Prostate gland (tissue), 2 donors: ENCODE data around the gene SEPTIN1. TPM values are rescaled to one million over a fixed set of nuclear protein-coding genes. Genes with fewer than 3 reads are reported as not detected.

ENCODE experiments used
- DNase-seq: peaks from one replicate; pipeline ENCODE4 v3.0.0-alpha.2; 2019; ENCODE audit warnings: low spot score
- H3K27ac ChIP-seq, 2 donors: fragments of 200-600 bp; sonication (generic); 2 replicates each; pipeline ENCODE4 v1.5.1; 2017 to 2019
- H3K27me3 ChIP-seq: fragments of 200-600 bp; sonication (generic); replicated peaks from 2 replicates; pipeline ENCODE4 v1.5.1; 2019; ENCODE audit not compliant: insufficient read depth
- H3K36me3 ChIP-seq, 2 donors: fragments of 200-600 bp; sonication (generic); 1 replicate in 1 of 2; 2 replicates in 1 of 2; pipeline versions ENCODE4 v1.5.1 to v1.8.1; 2017 to 2019
- H3K4me1 ChIP-seq: fragments of 200-600 bp; sonication (generic); replicated peaks from 2 replicates; pipeline ENCODE4 v1.5.1; 2019
- H3K4me3 ChIP-seq, 2 donors: fragments of 200-600 bp; sonication (generic); 2 replicates each; pipeline ENCODE4 v1.5.1; 2017 to 2019
- H3K9me3 ChIP-seq: fragments of 200-600 bp; sonication (generic); 2 replicates; pipeline ENCODE4 v1.5.1; 2017
- POLR2A ChIP-seq: fragments of 450-650 bp; IDR thresholded peaks from one replicate; pipeline ENCODE4 v1.6.1; 2016; ENCODE audit warnings: antibody characterized with exemption, mild to moderate bottlenecking
- POLR2AphosphoS5 ChIP-seq: sonication (generic); formaldehyde crosslinking; IDR thresholded peaks from one replicate; pipeline ENCODE4 v1.6.1; 2017; ENCODE audit warnings: antibody characterized with exemption
- WGBS: methylation state at CpG from one replicate; pipeline ENCODE4 v1.1.5; 2018; 5-methylcytosine and 5-hydroxymethylcytosine counted together
- intact Hi-C: fragments of 100-400 bp; cut with DNase I; formaldehyde crosslinking; loops from one replicate; pipeline ENCODE4 v1.14.2; 2022
- total RNA-seq, 2 donors: library from RNA; depleted of rRNA; stranded (reverse); fragments of >200 nt; gene quantifications; one replicate each; pipeline ENCODE4 v1.1.0, GENCODE V29; 2016
- TF ChIP-seq, protein P1 (sequence below), 4 experiments: fragments of 200-600 bp in 2 of 4; fragments of 450-650 bp in 2 of 4; sonication (generic) in 2 of 4; IDR thresholded peaks; 1 replicate in 3 of 4; 2 replicates in 1 of 4; pipeline ENCODE4 v1.5.1; 2016 to 2019; ENCODE audit warnings: antibody characterized with exemption in 4 of 4, mild to moderate bottlenecking in 2 of 4, moderate library complexity in 2 of 4

SEPTIN1 gene
- total RNA-seq, 2 donors from 2014 or later, result 3.0 to 4.2 TPM

DNA sequence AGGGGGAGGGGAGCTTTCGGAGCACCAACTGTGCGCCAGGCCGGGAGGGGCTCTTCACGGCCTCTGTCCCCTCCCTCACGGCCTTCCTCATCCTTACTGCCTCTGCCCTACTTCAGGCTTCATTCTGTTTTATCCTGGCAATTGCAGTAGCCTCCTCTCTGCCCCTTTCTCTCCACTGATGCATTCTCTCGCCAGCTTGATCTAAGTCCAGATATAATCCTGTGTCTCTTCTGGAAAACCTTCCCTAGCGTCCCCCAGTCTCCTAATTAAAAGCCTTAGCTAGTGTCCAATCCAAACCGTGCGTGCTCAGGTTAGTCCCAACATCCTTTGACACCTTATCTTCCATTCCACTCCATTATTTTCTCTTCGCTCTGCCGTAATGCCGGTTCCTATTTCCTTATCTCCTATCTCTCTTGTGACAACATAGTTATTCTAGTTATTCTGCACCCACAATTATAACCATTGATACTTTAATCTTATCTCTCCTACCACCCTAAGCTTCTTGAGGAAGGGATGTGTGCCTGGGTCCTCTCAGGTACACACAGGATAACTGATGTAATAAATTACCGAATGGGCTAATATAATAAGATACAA, 13.7 kb upstream of the SEPTIN1 start:
- 8% methylated on average over 13 of the region's 13 CpGs for WGBS
- peak overlapping the region; percentile 77 to 81 for H3K4me3 ChIP-seq
- no peak for DNase-seq
- intact Hi-C loops, result loop anchor here (2.0 kb wide), 1 partner anchor 17 kb away; no protein-coding TSS in a partner anchor
- peaks cover 8% of the 10 kb centered on the region for H3K4me1 ChIP-seq
- TF ChIP-seq POLR2A, result no peak
- TF ChIP-seq, protein P1, sequence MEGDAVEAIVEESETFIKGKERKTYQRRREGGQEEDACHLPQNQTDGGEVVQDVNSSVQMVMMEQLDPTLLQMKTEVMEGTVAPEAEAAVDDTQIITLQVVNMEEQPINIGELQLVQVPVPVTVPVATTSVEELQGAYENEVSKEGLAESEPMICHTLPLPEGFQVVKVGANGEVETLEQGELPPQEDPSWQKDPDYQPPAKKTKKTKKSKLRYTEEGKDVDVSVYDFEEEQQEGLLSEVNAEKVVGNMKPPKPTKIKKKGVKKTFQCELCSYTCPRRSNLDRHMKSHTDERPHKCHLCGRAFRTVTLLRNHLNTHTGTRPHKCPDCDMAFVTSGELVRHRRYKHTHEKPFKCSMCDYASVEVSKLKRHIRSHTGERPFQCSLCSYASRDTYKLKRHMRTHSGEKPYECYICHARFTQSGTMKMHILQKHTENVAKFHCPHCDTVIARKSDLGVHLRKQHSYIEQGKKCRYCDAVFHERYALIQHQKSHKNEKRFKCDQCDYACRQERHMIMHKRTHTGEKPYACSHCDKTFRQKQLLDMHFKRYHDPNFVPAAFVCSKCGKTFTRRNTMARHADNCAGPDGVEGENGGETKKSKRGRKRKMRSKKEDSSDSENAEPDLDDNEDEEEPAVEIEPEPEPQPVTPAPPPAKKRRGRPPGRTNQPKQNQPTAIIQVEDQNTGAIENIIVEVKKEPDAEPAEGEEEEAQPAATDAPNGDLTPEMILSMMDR (IDR thresholded peaks at IDR 0.05), result no peak
- TF ChIP-seq POLR2AphosphoS5, result no peak
- peak overlapping the region; percentile 72 to 74 for H3K27ac ChIP-seq
- no peaks in the 10 kb centered on the region for H3K36me3 ChIP-seq
- H3K9me3 ChIP-seq, result no peaks in the 10 kb centered on the region
- no peaks in the 10 kb centered on the region for H3K27me3 ChIP-seq

DNA sequence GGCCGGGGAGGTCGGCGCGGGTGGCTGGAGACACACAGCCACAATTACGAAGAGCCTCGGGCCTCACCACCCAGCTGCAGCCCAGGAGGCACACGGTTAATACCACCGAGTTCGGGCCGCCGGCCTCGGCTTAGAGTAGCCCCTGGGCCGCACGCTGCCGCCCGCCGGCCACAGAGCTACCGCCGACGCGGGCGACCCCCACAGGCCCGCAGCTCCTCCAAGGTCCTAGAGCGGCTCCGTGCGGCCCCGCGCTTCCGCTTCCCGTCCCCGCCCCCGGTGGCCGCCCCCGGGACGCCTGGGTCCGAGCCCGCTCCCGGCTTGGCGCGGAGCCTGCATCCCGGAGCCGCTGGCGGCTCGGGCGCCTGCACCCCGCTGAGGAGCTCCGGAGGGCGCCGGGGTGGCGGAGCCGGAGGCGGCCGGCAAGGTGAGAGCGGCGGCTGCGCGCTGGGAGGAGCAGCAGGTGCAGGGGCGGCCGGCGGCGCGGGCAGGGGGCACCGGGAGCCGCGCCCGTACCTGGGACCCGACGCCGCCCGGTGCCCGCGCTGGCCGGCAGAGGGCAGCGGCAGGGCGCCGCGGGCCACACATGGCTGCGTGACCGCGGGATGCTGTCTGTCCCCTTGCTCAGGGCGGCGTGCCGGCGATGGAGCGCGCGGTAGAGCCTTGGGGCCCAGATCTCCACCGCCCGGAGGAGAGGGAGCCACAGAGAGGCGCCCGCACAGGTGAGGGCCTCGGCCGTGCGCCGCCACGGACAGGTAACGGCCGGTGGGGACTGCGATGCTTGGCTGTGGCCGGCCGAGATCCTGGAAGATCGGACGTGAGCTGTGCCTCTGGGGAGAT, 13.0 kb upstream of the SEPTIN1 start, which contains the start of gene ZNF48:
TSS of gene ZNF48 (plus strand) at position 266 of the 837 bp plus-strand sequence. CDS start at position 641, 375 bp downstream.
- H3K9me3 ChIP-seq, result no peaks in the 10 kb centered on the region
- peak; percentile 84 for DNase-seq
- H3K4me1 ChIP-seq, result peaks cover 8% of the 10 kb centered on the region
- H3K27me3 ChIP-seq, result no peaks in the 10 kb centered on the region
- under 1% methylated on average over 63 of the region's 103 CpGs for whole genome bisulfite sequencing
- no peaks in the 10 kb centered on the region for H3K36me3 ChIP-seq
- peak within 1 kb of the TSS; percentile 72 to 74 for H3K27ac ChIP-seq
- TF ChIP-seq POLR2AphosphoS5 (peak; percentile 57), POLR2A (peak; percentile 32)
- TF ChIP-seq, protein P1 (IDR thresholded peaks at IDR 0.05), result peak in 2 of 4 experiments; percentile 34 to 63
- H3K4me3 ChIP-seq, result peak within 1 kb of the TSS; percentile 77 to 81
- intact Hi-C loops, result loop anchor here (2.0 kb wide), 1 partner anchor 17 kb away; no protein-coding TSS in a partner anchor

DNA sequence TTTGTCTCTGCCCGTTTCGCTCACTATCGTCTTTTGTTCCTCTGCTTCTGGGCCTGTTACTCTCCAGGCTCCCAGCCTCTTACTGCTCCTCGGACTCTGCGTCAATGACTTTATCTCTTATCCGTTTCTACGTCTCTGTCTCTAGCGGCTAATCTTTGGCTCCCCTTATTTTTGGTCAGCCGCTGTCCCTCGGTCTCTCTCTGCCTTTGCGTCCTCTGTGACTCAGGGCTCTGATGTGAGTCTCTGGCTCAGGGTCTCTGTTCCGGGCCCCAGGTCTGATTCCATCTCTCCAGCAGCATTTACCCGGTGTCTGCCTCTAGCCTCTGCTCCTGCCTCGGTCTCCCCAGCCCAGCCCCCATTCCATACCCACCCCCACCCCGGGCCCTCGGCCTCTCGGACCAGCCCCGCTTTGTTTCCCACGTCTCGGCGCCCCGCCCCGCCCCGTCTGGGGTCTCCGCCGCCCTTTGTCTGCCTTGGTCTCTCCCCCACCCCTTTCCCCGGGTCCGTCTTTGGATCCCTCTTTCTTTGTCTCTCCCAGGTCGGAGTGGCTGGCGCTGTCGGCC, 12.3 kb upstream of the SEPTIN1 start:
- intact Hi-C loops, result loop anchor here (2.0 kb wide), 1 partner anchor 16 kb away; no protein-coding TSS in a partner anchor
- H3K9me3 ChIP-seq, result no peaks in the 10 kb centered on the region
- 6% methylated on average over 31 of the region's 31 CpGs for WGBS
- no peak for TF ChIP-seq POLR2A
- TF ChIP-seq POLR2AphosphoS5, result no peak
- TF ChIP-seq, protein P1 (IDR thresholded peaks at IDR 0.05), result no peak
- peaks cover 8% of the 10 kb centered on the region for H3K4me1 ChIP-seq
- no peaks in the 10 kb centered on the region for H3K27me3 ChIP-seq
- H3K4me3 ChIP-seq, result peak overlapping the region; percentile 77 to 81
- DNase-seq, result no peak
- no peaks in the 10 kb centered on the region for H3K36me3 ChIP-seq
- peak overlapping the region; percentile 72 to 74 for H3K27ac ChIP-seq

DNA sequence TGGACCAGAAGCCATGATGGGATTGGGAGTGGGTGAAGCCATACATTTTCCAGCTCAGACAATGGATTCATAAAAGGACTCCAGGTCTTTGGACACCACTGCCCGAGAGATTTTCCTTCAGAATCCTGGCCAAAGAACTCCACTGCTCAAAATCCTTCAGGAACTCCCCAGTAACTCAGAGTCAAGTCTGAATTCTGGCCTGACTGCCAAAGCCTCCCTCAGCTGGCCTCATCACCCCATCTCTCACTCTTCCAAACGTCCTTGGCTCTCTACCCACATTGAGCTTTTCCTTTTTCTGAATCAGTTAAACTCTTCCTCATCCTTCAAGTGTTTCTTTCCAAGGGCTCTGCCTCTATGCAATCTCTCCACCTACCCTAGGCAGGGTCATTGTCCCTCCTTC, 1.2 kb upstream of the SEPTIN1 start:
- no peaks in the 10 kb centered on the region for H3K9me3 ChIP-seq
- no peaks in the 10 kb centered on the region for H3K36me3 ChIP-seq
- no peak overlapping the region for H3K27ac ChIP-seq
- H3K27me3 ChIP-seq, result no peaks in the 10 kb centered on the region
- no peak overlapping the region for H3K4me3 ChIP-seq
- intact Hi-C loops, result no loop called here
- 36% methylated on average over 2 of the region's 2 CpGs for WGBS
- H3K4me1 ChIP-seq, result no peaks in the 10 kb centered on the region
- TF ChIP-seq POLR2AphosphoS5 (no peak), POLR2A (no peak)
- TF ChIP-seq, protein P1 (IDR thresholded peaks at IDR 0.05), result no peak
- no peak for DNase-seq
